ENCODE data around the gene UBXN11.

UBXN11 gene

DNA sequence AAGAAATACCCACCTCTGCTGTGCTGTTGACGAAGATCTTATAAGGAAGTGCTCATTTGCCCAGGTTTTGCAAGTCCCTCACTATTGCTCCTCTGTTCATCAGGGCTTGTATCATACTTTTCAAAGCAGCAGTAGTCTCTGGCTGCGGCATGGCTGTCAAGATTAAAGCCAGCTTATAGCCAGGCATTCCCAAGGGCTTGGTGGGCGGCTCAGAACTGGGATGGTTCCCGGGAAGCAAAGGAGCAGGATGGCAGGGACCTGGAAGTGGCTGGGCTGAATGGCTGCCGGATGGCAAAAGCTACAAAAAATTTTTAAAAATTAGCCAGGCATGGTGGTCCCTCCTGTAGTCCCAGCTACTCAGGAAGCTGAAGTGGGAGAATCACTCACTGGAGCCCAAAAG, 43.2 kb downstream of the UBXN11 start:
- DNase-seq = no peak

DNA sequence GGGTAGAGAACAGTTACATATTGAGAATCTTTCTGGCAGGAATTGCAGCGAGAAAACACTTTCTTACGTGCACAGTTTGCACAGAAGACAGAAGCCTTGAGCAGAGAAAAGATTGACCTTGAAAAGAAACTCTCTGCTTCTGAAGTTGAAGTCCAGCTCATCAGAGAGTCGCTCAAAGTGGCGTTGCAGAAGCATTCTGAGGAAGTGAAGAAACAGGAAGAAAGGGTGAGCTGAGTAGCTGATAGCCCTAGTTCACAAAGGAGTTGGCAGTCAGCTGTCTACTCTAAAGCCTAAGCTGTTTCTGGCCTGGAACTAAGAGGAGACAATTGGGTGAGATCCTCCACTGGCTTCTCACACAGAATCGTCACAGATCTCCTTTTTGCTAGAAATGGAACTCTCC, 46.9 kb downstream of the UBXN11 start:
- no peak for DNase-seq

DNA sequence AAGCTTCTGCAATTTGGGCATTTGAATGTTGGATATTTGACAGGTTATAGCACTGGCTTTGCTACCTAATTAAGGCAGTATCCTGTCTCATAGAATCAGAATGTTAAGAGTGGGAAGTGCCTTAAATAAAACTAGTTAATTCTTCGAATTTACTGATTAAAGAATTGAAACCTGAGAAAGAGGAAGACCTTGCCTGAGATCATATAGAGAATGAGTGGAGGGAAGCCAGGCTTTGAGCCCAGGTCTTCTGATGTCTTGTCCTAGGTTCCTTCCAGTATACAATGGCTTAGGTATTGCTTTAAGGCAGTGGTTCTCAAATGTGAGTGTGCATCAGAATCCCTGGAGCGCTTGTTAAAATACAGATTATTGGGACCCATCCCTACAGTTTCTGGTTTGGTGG, 47.4 kb downstream of the UBXN11 start:
- no peak for DNase-seq

DNA sequence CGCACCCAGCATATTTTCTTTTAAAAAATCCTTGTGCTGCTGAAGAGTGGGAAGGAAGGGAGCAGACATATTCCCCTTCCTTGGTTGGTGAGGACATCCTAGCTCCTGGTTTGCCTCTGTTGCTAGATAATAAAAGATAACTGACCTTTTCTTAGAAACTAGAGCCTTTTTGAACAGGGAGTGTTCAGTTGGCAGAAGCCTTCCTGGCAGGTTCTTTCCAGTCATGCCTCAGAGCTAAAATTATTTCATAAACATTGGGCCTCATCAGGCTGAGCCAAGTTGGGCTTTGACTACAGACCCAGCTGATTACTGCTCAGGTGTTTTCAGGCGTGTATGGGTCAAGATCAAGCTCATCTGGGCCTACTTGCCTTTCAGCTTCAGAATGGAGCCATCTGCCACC, 49.2 kb downstream of the UBXN11 start:
- DNase-seq = no peak

DNA sequence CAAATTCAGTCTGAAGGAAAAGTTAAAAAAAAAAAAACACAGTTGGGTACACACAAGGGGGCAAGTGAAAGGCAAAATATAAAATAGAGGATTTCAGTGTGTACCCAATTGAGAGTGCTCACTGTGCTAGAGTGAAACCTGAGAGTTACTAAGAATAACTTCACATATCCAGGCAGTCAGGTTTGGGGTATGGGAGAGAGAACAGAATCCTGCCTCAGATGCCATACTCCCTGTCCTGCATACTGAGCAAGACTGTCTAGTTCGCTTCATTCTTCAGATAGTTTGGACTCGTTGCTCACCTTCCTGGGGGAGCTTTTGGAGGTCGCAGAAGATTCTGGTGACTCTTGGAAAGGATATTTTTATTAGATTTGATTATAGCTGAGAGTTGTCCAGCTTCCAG, 52.0 kb downstream of the UBXN11 start:
- no peak for DNase-seq

DNA sequence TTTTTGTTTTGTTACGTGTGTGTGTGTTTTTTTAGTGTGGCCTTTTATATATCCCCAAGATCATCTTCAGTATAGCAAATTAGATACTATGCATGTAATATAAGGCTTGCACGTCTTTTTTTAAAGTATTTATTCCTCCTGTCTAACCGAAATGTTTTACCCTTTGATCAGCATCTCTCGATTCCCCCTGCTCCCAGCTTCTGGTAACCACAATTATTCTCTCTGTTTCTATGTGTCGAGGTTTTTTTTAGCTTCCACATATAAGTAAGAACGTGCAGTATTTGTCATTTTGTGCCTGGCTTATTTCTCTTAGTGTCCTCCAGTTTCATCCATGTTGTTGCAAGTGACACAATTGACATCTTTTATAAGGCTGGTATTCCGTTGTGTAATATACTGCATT, 53.7 kb downstream of the UBXN11 start:
- DNase-seq = no peak

DNA sequence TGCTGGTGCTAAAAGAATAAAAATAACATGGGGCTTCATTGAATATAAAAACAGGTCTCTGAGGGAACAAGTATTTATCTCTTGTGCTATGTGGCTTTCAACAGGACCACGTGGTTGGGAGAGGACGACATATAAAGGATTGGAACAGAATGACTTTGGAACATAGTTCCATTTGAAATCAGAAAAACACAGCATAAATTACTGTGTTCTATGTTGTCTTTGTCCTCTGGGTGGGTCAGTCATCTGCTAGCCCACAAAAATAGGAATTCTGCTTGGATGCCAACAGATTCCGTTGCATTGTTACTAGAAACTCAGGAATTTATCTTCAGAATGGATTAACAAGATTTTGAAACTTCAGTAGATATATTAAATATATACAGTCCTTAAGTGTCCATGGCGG, 66.5 kb downstream of the UBXN11 start:
- DNase-seq = no peak

DNA sequence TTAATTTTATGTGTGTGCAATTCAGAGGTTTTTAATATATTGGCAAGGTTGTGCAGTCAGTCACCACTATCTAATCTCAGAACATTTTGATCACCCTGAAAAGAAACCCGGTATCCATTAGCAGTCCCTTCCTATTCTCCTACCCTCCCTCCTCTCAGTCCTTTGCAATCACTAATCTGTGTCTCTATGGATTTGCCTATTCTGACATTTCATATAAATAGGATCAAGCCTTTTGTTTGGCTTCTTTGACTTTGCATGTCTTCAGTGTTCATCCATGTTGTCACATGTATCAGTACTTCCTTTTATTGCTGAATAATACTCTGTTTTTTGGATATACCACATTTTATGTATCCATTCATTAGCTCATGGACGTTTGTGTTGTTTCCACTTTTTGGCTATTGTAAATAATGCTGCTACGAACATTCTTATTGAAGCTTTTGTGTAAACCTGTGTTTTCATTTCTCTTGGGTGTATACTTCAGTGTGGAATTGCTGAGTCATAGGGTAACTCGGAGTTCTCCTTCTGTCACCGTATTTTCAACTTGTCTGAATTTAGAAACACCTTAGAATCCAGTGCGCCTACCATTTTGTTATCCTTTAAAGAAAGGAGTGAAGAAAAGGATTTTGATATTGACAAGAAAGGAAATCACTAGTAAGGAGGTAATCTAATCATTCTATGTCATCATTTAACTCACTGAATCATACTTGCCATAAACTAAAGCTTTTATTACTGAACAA, 69.0 kb downstream of the UBXN11 start:
- peak; percentile 57 for DNase-seq

DNA sequence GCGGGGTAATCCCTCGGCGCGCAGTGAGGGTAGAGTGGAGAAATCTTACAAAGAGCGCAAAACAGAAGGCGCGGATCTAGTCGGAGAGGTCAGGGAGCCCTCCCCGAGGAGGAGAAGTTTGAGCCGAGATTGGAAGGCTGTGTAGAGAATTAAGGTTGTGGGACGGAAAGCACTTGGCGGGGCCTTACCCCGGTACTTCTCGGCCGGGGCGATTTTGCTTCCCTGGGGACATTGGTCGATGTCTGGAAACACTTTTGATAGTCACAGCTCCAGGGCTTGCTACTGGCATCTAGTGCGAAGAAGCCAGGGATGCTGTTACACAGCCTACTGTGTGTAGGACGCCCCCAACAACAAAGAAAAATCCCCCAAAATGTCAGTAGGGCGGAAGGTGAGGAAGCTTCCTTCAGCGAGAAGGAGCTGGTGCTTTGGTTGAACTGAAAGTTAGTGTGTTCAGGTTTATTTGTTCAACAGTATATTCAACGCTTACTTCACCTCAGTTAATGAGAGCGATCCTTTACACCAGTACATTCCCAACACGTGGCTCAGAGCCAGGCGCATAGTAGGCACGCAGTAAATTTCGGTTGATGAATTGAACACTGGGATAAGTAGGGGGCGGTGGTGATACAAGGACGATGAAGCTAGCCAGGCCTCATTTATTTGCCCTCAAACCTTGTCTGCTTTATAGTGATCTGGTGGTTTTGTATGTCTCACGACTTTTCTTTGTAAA, 71.6 kb downstream of the UBXN11 start:
- DNase-seq = peak; percentile 52

DNA sequence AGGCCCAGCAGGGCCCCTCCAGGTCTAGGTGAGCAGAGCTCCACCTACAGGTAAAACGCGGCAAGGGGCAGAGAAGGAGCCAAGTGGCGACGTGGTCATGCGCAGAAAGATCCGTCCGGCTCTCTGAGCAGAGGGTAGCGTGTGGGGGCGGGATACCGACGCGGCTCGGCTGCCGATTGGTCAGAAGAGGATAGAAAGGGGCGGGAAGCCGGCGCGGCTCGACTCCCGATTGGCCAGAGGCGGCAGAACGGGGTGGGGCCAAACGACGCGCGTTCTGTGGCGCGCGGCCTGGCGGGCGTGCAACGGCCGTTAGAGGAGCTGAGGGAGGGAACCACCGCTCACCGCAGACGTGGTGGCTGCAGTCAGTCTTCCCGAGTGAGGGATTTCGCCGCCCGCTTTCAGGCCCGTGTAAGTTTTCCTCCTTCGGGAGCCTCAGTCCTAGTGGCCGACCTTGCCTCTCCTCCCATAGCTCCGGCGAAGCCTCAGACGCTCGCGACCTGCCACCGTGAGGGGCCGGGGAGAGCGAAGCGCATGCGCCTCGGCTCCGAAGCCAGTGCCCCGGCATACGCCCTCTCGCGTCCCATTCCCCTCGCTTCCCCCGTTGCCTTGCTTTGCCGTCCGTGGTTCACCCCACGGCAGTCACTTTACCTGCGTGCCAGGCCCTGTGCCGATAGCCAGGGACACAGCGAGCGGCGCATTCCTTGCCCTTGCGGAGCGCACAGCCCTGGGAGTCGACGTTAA, 72.4 kb downstream of the UBXN11 start, which contains the start of gene CEP85:
Gene CEP85, plus strand, starts transcription at position 298 of the 741 bp plus-strand sequence. CDS start 5,584 bp downstream, outside the sequence.
- peak; percentile 99 for DNase-seq
